Mammary epithelial cell (primary cell): ENCODE measurements around the gene ARHGAP32.

Experiments used
- EZH2 ChIP-seq: IDR thresholded peaks from 2 replicates; pipeline ENCODE4 v1.6.1; 2012; ENCODE audit warnings: low read length, inconsistent platforms, borderline replicate concordance
- TF ChIP-seq, protein P1 (sequence below), 2 donors: IDR thresholded peaks in 1 of 2; conservative IDR thresholded peaks in 1 of 2; 2 replicates each; pipeline ENCODE4 v1.5.1; 2011 to 2012; ENCODE audit warnings: inconsistent platforms in 2 of 2, low read length in 2 of 2, mild to moderate bottlenecking in 2 of 2, control low read depth in 1 of 2, low read depth in 1 of 2; ENCODE audit not compliant: insufficient read depth in 1 of 2; ENCODE audit errors: extremely low read depth in 1 of 2

DNA sequence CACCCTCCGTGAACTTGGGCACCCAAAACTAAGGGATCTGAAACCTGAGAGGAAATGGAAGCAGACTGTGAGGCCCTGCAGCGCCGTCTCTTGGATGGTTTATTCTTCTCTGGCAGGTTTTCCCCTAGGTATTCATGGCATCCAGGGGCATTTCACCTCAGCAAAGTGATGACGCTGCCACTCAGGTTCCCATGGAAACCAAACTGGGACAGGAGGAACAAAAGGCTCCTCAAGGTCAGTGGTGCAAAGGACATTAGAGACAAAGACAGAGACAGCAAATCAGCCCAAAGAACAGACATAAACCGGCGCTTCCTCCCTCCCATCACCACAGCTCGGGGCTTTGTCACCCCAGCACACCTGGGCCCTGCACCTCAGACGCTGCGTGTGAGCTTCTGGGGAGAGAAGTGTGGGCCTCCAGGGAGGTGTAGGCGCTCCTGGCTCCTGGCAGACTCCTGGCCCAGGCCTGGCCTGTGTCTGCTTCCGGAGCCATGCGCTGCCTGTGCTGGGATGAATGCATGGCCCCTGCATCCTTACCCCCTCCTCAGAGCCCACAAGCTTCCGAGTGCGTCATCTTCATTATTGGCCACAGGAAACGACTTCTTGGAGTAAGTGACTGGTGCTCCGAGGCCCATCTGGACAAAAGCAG lies 255.4 kb downstream of the ARHGAP32 start:
- TF ChIP-seq, protein P1, sequence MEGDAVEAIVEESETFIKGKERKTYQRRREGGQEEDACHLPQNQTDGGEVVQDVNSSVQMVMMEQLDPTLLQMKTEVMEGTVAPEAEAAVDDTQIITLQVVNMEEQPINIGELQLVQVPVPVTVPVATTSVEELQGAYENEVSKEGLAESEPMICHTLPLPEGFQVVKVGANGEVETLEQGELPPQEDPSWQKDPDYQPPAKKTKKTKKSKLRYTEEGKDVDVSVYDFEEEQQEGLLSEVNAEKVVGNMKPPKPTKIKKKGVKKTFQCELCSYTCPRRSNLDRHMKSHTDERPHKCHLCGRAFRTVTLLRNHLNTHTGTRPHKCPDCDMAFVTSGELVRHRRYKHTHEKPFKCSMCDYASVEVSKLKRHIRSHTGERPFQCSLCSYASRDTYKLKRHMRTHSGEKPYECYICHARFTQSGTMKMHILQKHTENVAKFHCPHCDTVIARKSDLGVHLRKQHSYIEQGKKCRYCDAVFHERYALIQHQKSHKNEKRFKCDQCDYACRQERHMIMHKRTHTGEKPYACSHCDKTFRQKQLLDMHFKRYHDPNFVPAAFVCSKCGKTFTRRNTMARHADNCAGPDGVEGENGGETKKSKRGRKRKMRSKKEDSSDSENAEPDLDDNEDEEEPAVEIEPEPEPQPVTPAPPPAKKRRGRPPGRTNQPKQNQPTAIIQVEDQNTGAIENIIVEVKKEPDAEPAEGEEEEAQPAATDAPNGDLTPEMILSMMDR (conservative IDR thresholded peaks at IDR 0.05 in 1 of 2, IDR thresholded peaks at IDR 0.05 in 1 of 2; ENCODE audit: extremely low read depth in 1 of 2, insufficient read depth in 1 of 2, low read depth in 1 of 2, low read length in 2 of 2): no peak
- TF ChIP-seq EZH2: no peak
